ENCODE results near the gene RHOH.
A peak's percentile ranks its signal among the peaks of the same experiment; 100 is the strongest.
"Not testable (repeated sequence)": the region's sequence is repeated elsewhere in the genome, so short reads cannot be mapped to it uniquely, and the experiment has no call there.

Gene RHOH, protein sequence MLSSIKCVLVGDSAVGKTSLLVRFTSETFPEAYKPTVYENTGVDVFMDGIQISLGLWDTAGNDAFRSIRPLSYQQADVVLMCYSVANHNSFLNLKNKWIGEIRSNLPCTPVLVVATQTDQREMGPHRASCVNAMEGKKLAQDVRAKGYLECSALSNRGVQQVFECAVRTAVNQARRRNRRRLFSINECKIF

DNA sequence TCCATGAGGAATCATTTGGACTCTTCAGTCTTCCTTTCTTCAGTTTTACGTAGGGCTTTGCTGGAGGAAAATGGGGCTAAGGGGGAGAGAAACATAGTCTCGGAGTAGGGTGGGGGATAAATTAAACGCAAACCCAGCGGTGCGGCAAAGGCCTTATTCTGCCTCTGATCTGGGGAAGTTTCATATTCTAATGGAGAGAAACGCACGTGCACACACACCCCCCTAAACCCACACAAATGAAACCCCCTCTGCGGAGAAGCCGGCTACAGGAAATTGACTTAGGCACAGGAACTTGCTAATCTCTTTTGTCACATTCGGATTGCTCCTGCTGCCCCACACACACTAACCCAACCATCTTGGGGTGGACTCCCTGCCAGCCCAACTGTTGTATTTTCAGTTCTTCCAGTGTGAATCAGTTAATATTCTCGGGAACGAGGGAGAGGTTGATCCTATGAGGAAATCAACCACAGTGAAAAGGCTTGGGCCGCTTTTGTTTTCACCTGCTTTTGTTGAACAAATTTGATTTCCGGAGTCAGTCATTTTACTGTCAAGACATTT is at the start of gene RHOH:
RHOH (plus strand) TSS at position 308 of the 558 bp plus-strand sequence. CDS start 46,356 bp downstream, outside the sequence.
- DNase-seq (ENCODE audit: low read depth): peak; percentile 76

DNA sequence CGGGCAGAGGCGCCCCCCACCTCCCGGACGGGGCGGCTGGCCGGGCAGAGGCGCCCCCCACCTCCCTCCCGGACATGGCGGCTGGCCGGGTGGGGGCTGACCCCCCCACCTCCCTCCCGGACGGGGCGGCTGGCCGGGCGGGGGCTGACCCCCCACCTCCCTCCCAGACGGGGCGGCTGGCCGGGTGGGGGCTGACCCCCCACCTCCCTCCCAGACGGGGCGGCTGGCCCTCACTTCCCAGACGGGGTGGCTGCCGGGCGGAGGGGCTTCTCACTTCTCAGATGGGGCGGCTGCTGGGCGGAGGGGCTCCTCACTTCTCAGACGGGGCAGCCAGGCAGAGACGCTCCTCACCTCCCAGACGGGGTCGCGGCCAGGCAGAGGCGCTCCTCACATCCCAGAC is 49.3 kb upstream of the RHOH start:
- DNase-seq (ENCODE audit: low read depth): not testable (repeated sequence)

DNA sequence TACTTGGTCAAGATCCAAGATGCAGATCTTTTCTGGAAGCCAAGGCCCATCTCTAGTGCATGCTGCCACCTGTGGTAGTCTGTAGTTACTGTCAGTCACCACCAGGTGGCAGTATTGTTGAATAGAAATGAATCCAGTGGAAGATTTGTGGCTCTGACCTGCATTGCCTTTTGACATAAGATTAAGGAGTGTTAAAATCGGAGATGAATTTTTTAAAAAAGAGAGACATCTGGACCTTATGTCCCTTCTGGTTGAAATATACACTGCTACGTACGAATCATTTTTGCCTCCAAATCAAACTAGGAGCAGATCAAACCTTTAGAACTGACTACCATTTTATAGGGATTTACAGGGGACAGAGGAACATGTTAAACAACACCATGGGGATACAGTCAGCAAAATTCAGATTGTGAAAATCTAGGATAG is 46.9 kb upstream of the RHOH start:
- DNase-seq (ENCODE audit: low read depth): peak; percentile 39

DNA sequence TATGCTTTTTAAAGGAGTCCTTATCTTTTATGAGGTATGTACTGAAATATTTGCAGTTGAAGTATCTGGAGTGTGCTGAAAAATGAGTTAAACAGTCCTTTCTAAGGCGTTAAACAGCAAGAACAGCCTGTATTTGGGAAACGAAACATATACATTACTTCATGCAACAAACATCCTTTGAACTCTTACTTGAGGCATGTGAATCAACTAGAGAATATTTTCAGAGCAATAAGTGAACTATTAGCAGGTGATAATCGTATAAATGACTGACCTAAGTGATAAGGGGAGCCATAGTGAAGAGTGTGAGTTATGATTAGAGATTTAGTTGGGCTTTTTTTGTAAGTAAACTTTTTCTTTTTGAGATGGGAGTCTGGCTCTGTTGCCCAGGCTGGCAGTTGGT is 45.9 kb upstream of the RHOH start:
- DNase-seq (ENCODE audit: low read depth): no peak

DNA sequence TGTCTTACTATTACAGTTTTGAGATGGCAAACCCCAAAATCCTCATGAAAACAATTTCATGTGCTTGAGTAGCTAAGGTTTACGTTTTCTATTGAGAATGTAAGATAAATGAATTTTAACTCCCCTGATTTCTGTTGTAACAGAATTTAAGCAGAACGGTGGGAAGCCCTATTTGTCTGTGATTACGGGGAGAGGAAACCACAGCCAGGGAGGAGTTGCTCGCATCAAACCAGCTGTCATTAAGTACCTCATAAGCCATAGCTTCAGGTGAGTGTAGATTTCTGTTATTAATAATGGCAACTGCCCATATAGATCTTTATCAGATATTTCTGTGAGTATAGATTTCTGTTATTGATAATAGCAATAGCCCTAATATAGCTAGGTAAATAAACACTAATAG is 44.2 kb upstream of the RHOH start:
- DNase-seq (ENCODE audit: low read depth): peak; percentile 25

DNA sequence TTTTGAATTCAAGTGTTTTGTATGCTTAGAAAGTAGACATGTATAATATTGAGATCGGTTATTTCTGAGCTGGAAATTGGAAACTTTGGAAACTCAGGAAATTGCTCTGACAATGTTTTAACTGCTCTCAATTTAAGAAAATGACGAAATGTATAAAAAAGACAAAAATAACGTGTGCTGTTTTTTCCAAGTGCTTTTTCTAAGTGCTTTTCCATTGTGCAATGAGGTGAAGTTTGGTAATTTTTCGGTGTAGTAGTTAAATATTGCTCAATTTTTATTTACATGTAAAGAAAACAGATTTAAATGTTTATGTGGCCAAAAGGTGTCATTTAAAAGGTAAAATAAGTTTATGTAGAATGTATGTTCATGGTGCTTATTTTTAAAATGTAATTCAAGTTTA is 39.4 kb upstream of the RHOH start:
- DNase-seq (ENCODE audit: low read depth): no peak

DNA sequence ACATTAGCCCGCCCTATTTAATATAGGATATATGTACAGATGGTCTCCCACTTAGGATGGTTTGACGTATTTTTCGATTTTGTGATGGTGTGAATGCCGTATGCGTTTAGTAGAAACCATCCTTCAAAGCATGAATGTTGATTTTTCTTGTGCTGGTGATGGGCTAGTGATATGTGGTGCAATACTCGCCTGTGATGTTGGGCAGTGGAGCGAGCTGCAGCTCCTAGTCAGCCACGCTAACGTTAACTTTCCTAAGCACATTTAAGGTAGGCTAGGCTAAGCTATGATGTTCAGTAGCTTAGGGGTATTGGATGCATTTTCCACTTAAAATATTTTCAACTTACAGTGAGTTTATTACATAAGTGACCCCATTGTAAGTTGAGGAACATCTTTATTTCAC is 36.6 kb upstream of the RHOH start:
- DNase-seq (ENCODE audit: low read depth): no peak

DNA sequence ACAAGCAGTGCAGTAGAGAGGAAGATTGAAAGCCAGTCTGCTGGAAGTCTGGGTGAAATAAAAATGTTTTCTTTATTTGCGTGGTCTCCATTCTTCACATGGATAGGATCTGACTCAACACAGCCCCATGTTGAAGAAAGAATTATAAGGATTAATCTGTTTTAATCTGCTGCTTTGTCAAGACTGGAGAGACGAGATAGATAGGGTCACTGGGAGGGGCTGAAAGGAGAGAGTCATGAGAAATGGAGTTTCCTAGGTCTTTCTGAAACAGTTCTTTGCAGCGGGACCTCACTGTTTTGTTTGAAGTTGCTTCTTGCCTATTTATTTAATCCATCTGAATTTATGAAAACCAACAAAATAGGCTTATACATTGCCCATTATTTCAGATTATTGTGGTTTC is 32.4 kb upstream of the RHOH start:
- DNase-seq (ENCODE audit: low read depth): no peak

DNA sequence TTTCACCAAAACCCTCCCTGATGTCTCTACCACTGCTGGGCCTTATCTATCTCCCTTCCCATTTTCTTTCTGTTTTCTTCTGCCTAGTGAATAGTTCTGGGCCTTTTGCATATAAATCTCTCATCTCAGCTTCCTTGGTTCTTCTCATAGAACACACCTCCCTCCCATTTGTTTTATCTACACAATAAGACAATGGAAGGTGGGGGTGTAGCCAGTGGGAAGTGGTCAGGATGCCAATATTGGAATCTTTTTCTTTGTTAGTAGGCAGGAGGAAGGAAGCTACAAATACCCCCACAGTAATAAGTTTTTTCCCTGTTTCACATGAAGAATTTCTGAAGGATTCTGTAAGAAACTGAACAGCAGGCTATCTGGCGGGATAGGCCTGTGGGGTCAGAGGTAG is 30.9 kb upstream of the RHOH start:
- DNase-seq (ENCODE audit: low read depth): no peak

DNA sequence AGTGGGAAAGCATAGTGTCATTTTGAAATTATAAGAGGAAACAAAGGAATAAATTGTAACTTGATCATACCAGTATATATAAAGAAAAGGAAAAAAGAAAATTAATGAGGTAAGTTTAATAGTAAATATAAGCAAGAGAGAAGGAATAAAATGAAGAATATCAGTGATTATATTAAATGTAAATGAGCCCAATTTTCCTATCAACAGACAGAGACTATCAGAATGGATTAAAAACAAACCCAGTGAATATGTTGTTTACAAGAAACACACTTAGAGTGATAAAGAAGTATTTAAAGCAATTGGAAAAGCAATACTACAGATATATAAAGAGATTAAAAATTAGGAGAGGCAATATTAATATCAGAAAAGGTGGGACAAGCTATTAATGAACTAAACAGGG is 28.8 kb upstream of the RHOH start:
- no peak for DNase-seq (ENCODE audit: low read depth)

DNA sequence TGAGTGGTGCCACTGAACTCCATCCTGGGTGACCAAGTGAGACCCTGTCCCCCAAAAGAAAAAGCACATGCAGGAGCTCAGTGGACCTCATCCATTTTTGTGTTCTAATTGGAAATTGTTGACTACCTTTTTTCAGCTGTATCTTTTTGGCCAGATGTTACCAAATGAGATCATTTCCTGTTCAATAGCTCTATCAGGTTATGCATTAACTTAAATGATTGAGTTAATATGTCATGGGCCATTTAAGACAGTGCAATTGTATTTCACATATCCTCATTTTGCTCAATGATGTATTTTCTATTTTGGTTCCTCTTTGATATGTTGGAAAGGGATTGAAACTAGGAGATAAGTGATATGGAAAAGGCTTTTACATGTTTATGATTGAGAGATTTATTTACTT is 26.2 kb upstream of the RHOH start:
- no peak for DNase-seq (ENCODE audit: low read depth)

DNA sequence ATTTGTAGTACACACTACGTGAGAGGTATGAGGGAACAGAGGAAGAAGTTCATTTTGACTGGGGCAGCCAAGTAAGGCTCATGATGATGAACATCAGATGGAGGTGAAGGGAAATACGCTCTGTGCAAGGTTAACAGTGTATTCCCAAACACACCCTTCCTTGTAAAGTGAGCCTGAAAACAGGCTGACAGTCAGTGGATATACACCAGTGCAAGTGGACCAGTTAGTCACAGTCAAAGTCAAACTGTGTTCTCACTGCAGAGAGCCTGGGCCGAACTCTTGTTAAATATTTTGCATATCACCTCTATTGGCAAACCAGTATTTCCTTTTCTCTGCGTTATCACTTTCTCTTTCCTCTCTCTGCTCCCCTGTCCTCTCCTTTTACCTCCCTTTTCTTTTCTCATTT is 23.4 kb upstream of the RHOH start:
- DNase-seq (ENCODE audit: low read depth): no peak

DNA sequence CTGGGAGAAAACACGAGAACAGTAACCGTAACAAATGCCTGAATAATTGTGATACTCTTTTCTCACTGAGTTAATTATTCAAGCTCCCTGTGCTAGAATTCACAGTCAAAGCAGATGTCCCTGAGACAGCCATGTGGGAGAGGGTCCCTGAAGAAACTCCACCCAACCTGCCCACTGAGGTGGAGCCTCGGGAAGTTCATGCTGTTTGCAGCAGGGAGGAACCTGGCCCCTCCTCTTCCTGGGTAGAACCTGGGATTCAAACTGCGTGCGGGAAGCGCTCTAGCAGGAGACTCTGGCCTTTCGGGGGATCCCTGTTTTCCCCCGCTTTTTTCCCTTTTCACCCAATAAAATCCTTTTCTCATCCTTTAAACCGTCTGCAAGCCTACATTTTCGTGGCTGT is 20.2 kb upstream of the RHOH start:
- no peak for DNase-seq (ENCODE audit: low read depth)

DNA sequence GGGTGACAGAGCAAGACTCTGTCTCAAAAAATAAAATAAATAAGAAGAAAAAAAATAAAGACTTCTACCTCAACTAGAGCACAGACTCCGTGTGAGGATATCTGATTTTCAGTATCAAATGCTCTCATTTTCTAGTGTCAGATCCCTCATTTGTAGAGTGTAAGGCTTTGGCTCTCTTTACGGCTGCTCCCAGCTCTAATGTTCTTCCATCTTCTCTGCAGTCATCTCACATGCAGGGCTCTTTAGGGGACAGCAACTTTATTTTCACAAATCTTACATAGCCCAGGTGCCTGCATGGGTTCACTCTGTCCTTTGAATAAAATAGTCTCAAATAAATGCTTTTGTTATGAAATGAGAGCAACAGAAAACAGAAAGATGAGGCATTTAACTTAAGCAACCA is 19.2 kb upstream of the RHOH start:
- no peak for DNase-seq (ENCODE audit: low read depth)

DNA sequence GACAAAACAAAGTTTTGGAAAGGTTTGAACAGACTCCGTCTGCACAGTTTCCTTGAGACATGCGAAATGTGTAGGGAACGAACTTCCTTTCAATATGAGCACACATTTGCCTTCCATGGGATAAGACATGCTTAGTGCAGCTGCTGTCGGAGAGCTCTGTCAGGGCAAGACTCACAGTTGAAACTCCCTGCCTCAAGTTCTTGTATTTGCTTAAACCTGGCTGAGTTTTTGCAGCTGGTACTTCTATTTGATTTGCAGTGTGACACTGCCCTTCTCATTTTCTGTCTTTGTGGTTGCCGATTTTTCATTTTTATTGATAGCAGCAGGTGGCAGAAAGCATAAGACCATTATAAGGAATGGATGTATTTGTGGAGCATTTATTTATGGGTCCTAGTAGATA is 18.2 kb upstream of the RHOH start:
- no peak for DNase-seq (ENCODE audit: low read depth)

DNA sequence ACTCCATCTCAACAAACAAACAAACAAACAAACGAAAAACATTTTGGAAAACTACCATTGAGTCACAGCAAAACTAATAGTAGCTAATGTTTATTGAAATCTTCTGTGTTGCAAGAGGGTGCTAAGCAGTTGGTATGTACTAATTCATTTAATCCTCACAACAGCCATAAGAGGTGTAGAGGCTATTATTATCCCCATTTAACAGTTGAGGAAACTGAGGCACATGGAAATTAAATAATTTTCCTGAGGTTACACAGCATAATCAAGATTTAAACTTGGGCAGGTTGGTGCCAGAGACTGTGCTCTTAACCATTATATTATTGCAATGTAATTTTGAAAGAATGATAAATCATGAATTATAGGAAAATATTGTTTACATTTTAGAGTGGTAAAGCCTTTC is 17.5 kb upstream of the RHOH start:
- DNase-seq (ENCODE audit: low read depth): no peak

DNA sequence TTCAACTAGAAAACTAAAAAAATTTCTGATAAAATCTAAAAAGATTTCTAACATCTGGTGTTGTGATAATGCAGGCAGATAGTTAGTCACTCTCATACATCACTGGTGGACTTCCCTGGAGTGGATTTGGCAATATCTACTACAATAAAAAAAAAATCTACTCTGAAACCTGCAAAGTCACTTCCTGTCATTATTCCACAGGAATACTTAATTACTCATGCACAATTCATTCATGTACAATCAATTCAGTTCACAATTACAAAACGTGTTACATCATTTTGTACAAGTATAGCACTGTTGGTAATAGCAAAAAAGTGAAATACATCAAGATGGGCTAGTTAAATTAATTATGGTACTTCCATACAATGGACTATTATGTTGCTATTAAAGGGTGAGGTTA is 16.5 kb upstream of the RHOH start:
- no peak for DNase-seq (ENCODE audit: low read depth)

DNA sequence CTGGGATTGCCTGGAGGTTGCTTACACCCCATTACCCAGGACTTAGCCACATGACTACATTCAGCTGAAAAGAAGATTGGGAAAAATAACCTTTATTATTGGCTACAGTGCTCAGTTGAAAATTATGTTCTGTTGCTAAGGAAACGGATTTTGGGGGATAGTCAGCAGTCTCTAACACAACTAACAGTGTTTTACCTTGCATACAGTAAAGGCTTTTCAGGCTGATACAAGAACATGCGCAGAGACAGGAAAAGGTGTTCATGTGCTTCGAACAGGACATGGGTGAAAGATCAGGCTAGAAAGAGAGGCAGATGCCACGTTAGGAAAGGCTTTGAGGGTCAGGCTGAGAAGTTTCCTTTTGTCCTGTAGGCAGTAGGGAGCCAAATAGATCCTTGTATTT is 14.8 kb upstream of the RHOH start:
- DNase-seq (ENCODE audit: low read depth): no peak

DNA sequence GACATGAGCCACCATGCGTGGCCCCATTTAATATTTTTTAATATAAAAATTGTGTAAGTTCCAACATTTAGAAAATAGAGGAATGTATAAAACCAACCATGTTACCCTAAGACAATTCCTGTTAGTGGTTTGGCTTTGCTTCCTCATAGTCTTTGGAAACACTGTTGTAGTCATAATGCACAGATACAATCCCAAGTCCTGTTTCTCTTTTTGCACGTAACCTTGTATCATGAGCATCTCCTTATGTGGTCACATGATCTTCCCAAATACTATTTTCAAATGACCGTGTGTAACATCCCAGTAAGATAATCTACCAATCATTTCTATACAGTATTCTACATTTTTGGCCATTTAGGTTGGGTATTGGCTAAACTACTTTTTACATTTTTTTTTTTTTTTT is 13.9 kb upstream of the RHOH start:
- DNase-seq (ENCODE audit: low read depth): no peak

DNA sequence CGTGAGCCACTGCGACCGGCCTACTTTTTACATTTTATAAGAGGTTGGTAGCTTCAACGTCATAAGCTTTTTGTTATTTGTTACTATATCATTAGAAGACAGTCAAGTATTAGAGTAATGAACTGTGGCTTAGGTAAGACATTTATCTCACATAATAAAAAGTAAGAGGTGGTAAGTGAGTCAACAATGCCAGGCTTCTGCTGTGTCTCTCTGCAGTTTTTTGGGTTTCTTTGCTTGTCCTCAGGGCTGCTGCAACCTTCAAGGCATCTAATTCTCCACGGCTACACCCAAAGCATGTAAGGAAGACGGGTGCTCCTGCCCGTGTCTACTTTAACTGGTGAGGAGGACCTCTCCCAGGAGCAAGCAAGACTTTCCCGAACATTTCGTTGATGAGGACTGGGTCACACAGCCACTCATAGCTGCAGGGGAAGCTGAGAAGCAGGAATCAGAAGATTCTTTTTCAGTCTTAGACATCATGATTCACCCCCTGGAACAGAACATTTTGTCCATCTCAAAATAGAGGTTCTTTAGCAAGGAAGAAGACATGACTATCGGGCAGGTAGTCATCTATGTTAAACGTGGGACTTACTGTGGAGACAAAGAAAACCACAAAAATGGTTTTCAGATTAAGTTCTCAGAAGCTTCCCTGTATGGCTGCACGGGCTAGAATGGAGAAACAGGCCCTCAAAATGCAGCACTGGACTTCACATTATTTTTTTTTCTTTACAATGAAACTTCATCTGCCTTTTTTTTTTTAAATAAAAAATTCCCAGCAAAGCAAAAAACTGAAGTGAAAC is 13.0 kb upstream of the RHOH start:
- DNase-seq (ENCODE audit: low read depth): no peak

DNA sequence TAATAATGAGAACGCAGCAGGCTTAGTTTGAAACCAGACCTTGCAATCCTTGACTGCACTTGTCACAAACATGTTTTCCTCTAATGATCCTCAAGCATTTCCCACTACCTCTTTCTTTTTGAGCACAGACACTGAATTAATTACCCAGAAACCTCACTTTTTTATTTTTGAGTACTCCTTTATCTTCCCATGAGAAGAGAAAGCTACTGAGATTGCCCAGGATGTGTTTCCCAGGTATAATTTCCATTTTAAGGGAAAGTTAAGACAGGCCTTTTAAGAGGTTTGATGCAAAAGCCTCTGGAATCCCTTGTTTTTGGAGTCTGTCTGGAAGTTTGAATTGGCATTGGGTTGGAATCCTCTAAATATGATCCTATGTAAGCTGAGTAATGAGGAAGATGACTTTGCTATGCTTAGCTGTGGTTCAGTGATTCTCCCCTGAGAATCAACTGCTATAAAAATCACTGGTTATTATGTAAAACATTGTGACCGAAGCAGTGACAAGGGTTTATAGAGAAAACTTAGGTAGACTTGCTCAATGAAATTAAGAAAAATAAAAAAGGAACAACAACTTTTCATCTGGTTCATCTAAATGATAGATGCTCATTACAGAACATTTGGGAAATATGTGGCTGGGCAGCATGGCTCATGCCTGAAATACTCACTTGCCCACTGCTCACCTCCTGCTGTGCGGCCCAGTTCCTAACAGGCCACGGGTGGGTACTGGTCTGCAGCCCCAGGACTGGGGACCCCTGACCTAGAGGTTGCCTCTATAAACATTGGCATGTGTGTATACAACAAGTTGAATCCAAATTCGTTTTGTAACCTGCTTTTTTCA is 10.8 kb upstream of the RHOH start:
- no peak for DNase-seq (ENCODE audit: low read depth)

DNA sequence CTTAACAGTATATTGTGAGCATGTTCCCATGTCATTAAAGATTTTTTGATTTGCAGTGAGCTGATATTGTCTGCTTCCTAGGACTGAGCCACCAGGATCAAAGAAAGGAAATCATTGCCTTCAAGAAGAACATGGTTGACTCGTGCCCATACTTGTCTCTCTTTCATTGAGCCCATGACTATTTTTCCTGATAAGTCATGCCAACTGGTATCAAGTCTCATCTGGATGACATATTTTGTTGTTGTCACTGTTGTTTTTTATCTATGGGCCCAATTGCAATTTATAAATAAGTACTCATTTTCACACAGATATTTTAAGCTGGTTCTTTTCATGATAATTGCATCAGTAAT is 10.2 kb upstream of the RHOH start:
- no peak for DNase-seq (ENCODE audit: low read depth)

DNA sequence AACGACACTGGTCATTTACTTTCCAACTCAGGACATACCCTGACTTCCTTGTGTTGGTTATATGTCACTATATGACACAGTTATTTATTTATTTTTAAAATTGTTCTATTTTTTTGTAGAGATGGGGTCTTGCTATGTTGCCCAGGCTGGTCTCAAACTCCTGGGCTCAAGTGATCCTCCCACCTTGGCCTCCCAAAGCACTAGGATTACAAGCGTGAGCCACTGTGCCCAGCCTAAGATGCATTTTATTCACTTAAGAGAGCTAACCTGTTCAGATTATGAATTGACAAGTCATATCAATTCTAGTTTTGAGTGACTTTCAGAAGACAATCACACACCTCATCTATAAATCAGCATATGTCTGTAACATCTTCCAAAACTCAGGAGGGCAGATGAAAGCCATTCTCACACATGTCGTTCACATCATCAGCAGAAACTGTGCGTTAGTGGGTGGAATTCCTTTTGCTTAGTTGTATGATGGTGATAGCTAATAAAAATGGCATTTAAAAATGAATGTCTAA is 9.4 kb upstream of the RHOH start:
- no peak for DNase-seq (ENCODE audit: low read depth)

Measured in T-helper 22 cell (primary cell).